CD4-positive, alpha-beta memory T cell (primary cell): ENCODE measurements around the gene ATF5. TPM values are rescaled to one million over a fixed set of nuclear protein-coding genes. Genes with fewer than 3 reads are reported as not detected.

Source experiments
- CTCF ChIA-PET: fragments of 350-600 bp; sonication (Branson Sonifier 250); formaldehyde crosslinking; loops from one replicate; lab custom pipeline; 2021; ENCODE audit warnings: inconsistent platforms; ENCODE audit not compliant: partially characterized antibody; lab: Charles Lee
- POLR2A ChIA-PET: fragments of 350-600 bp; sonication (Branson Sonifier 250); formaldehyde crosslinking; loops from one replicate; lab custom pipeline; 2021; ENCODE audit not compliant: partially characterized antibody; lab: Charles Lee
- DNase-seq, 5 donors: peaks; one replicate each; pipeline versions ENCODE4 v3.0.0 to v3.0.0-alpha.2; 2020 to 2022; ENCODE audit warnings: mixed read lengths in 1 of 5
- H3K27ac ChIP-seq: one replicate; pipeline ENCODE4 v1.7.0; 2013; ENCODE audit warnings: low read depth, low read length
- H3K27me3 ChIP-seq: 2 replicates; pipeline ENCODE4 v1.7.0; 2013; ENCODE audit warnings: mild to moderate bottlenecking, low read length, moderate library complexity; ENCODE audit not compliant: insufficient read depth
- H3K36me3 ChIP-seq: 2 replicates; pipeline ENCODE4 v1.7.0; 2013; ENCODE audit warnings: mild to moderate bottlenecking, low read length, moderate library complexity; ENCODE audit not compliant: insufficient read depth
- H3K4me1 ChIP-seq: 2 replicates; pipeline ENCODE4 v1.7.0; 2013; ENCODE audit warnings: mild to moderate bottlenecking, low read length, moderate library complexity; ENCODE audit not compliant: insufficient read depth
- H3K4me3 ChIP-seq, 2 donors: one replicate each; pipeline ENCODE4 v1.7.0; 2013; ENCODE audit warnings: low read length in 2 of 2, mild to moderate bottlenecking in 1 of 2
- H3K9me3 ChIP-seq, 2 donors: one replicate each; pipeline ENCODE4 v1.7.0; 2013; ENCODE audit warnings: low read length in 2 of 2, control low read depth in 1 of 2; ENCODE audit not compliant: control insufficient read depth in 1 of 2
- H3K27ac Mint-ChIP-seq, 7 donors: one replicate each; pipeline ENCODE4 v1.8.0; 2020 to 2021; ENCODE audit warnings: mixed read lengths in 7 of 7, mild to moderate bottlenecking in 6 of 7, inconsistent platforms in 3 of 7, moderate library complexity in 3 of 7
- H3K27me3 Mint-ChIP-seq, 2 donors: one replicate each; pipeline ENCODE4 v1.8.0; 2020 to 2021; ENCODE audit warnings: mixed read lengths in 2 of 2
- H3K36me3 Mint-ChIP-seq, 2 donors: one replicate each; pipeline ENCODE4 v1.8.0; 2020 to 2021; ENCODE audit warnings: mixed read lengths in 2 of 2, inconsistent platforms in 1 of 2, mild to moderate bottlenecking in 1 of 2
- H3K4me1 Mint-ChIP-seq, 4 donors: one replicate each; pipeline ENCODE4 v1.8.0; 2020 to 2021; ENCODE audit warnings: mixed read lengths in 4 of 4, mild to moderate bottlenecking in 1 of 4
- H3K4me3 Mint-ChIP-seq, 8 donors: one replicate each; pipeline ENCODE4 v1.8.0; 2020 to 2021; ENCODE audit warnings: mixed read lengths in 8 of 8, mild to moderate bottlenecking in 7 of 8, moderate library complexity in 6 of 8, inconsistent platforms in 3 of 8
- H3K9me3 Mint-ChIP-seq, 8 donors: one replicate each; pipeline ENCODE4 v1.8.0; 2020 to 2021; ENCODE audit warnings: mixed read lengths in 8 of 8, mild to moderate bottlenecking in 5 of 8, inconsistent platforms in 3 of 8, moderate library complexity in 1 of 8
- intact Hi-C: fragments of 100-400 bp; cut with micrococcal nuclease; formaldehyde crosslinking; loops from one replicate; pipeline ENCODE4 v1.15.1; 2023
- polyA plus RNA-seq, 2 donors: library from polyadenylated mRNA; unstranded; fragments of 300-500 nt; fragmentation: Illumina TruSeq; gene quantifications; one replicate each; pipeline ENCODE4 v1.2.3, GENCODE V29; 2021
- total RNA-seq, 2 experiments: library from RNA; stranded (reverse); gene quantifications; one replicate each; pipeline ENCODE4 v1.2.3, GENCODE V29; 2021

Gene ATF5
- total and polyA plus RNA-seq, 4 experiments from 2014 or later, result 1.8 to 8.3 (median 5.1) TPM

- Histone ChIP-seq H3K27me3 (no peaks in the 10 kb centered on the region), H3K4me1 (peaks cover 14% of the 10 kb centered on the region), H3K36me3 (peaks cover 56% of the 10 kb centered on the region), H3K9me3 (no peaks in the 10 kb centered on the region), H3K27ac (no peak overlapping the region), H3K4me3 (no peak overlapping the region)
- Mint-ChIP-seq H3K36me3 (peaks cover 30 to 32% of the 10 kb centered on the region in 2 donors), H3K4me1 (peaks cover 7 to 22% (median 9%) of the 10 kb centered on the region in 4 donors), H3K27me3 (no peaks in the 10 kb centered on the region), H3K9me3 (no peaks in the 10 kb centered on the region), H3K27ac (peak overlapping the region in 3 of 7 donors; percentile 8 to 79 (median 60)), H3K4me3 (no peak overlapping the region)
- ChIA-PET CTCF (no interaction called here), POLR2A (interaction anchor here (1.2 to 1.8 kb wide), 3 partner anchors 12 to 15 kb away, joined by 3 to 5 read pairs (median 3); partner anchors contain the start of gene PNKP)
- no peak for DNase-seq
- intact Hi-C loops, result no loop called here
Observed at GRCh38 chr19:49883094-49883493, 45.9 kb upstream of the ATF5 start.

- intact Hi-C loops, result no loop called here
- CTCF ChIA-PET, result interaction anchor here (1.2 kb wide), 1 partner anchor 54 kb away, joined by 3 read pairs; no protein-coding TSS in a partner anchor
- Histone ChIP-seq H3K27ac (no peak overlapping the region), H3K36me3 (peaks cover 55% of the 10 kb centered on the region), H3K4me1 (peaks cover 4% of the 10 kb centered on the region), H3K27me3 (no peaks in the 10 kb centered on the region), H3K4me3 (no peak overlapping the region), H3K9me3 (no peaks in the 10 kb centered on the region)
- DNase-seq, result no peak
- no peaks in the 10 kb centered on the region for H3K9me3 Mint-ChIP-seq
- peaks cover 0 to 13% (median 2%) of the 10 kb centered on the region in 4 donors for H3K4me1 Mint-ChIP-seq
- H3K36me3 Mint-ChIP-seq, result peaks cover 26 to 28% of the 10 kb centered on the region in 2 donors
- POLR2A ChIA-PET, result interaction anchor here (1.2 kb wide), 1 partner anchor 16 kb away, joined by 3 read pairs; the partner anchor contains the start of gene PNKP
- no peak overlapping the region for H3K4me3 Mint-ChIP-seq
- H3K27ac Mint-ChIP-seq, result no peak overlapping the region
- no peaks in the 10 kb centered on the region for H3K27me3 Mint-ChIP-seq
Observed at GRCh38 chr19:49884109-49884508, 44.9 kb upstream of the ATF5 start.

- Histone ChIP-seq H3K9me3 (no peaks in the 10 kb centered on the region), H3K4me3 (no peak overlapping the region), H3K27ac (no peak overlapping the region), H3K36me3 (peaks cover 49% of the 10 kb centered on the region), H3K4me1 (peaks cover 4% of the 10 kb centered on the region), H3K27me3 (no peaks in the 10 kb centered on the region)
- Mint-ChIP-seq H3K27me3 (no peaks in the 10 kb centered on the region), H3K9me3 (no peaks in the 10 kb centered on the region), H3K36me3 (peaks cover 22 to 24% of the 10 kb centered on the region in 2 donors), H3K27ac (peak overlapping the region in 1 of 7 donors; percentile 29), H3K4me3 (no peak overlapping the region), H3K4me1 (peaks cover 0 to 15% (median 2%) of the 10 kb centered on the region in 4 donors)
- intact Hi-C loops, result no loop called here
- ChIA-PET POLR2A (no interaction called here), CTCF (interaction anchor here (1.2 kb wide), 1 partner anchor 53 kb away, joined by 3 read pairs; no protein-coding TSS in a partner anchor)
- DNase-seq, result no peak
Observed at GRCh38 chr19:49884760-49885159, 44.2 kb upstream of the ATF5 start.

- Mint-ChIP-seq H3K27ac (peak overlapping the region in 1 of 7 donors; percentile 12), H3K4me1 (peaks cover 2 to 18% (median 11%) of the 10 kb centered on the region in 4 donors), H3K27me3 (no peaks in the 10 kb centered on the region), H3K36me3 (peaks cover 18 to 19% of the 10 kb centered on the region in 2 donors), H3K4me3 (no peak overlapping the region), H3K9me3 (no peaks in the 10 kb centered on the region)
- ChIA-PET POLR2A (interaction anchor here (0.8 to 6.7 kb wide), 2 partner anchors 10 to 18 kb away, joined by 3 to 51 read pairs; partner anchors contain the start of genes AKT1S1 and TBC1D17), CTCF (no interaction called here)
- peaks cover 28% of the 10 kb centered on the region for H3K36me3 ChIP-seq
- no peak overlapping the region for H3K4me3 ChIP-seq
- H3K27ac ChIP-seq, result no peak overlapping the region
- intact Hi-C loops, result no loop called here
- DNase-seq, result no peak
- H3K9me3 ChIP-seq, result no peaks in the 10 kb centered on the region
- H3K4me1 ChIP-seq, result peaks cover 6% of the 10 kb centered on the region
- no peaks in the 10 kb centered on the region for H3K27me3 ChIP-seq
Observed at GRCh38 chr19:49887037-49887664, 41.9 kb upstream of the ATF5 start.

- H3K4me1 Mint-ChIP-seq, result peaks cover 2 to 24% (median 14%) of the 10 kb centered on the region in 4 donors
- H3K9me3 Mint-ChIP-seq, result no peaks in the 10 kb centered on the region
- H3K36me3 ChIP-seq, result peaks cover 21% of the 10 kb centered on the region
- no peaks in the 10 kb centered on the region for H3K27me3 ChIP-seq
- POLR2A ChIA-PET, result interaction anchor here (1.0 to 6.7 kb wide), 3 partner anchors 11 to 70 kb away, joined by 3 to 51 read pairs (median 5); partner anchors contain the start of genes AKT1S1, ATF5, NUP62 and TBC1D17
- H3K27ac Mint-ChIP-seq, result no peak overlapping the region
- peak in 1 of 5 donors; percentile 27 for DNase-seq
- CTCF ChIA-PET, result no interaction called here
- intact Hi-C loops, result no loop called here
- peaks cover 16 to 18% of the 10 kb centered on the region in 2 donors for H3K36me3 Mint-ChIP-seq
- no peak overlapping the region for H3K4me3 ChIP-seq
- no peaks in the 10 kb centered on the region for H3K27me3 Mint-ChIP-seq
- H3K4me1 ChIP-seq, result peaks cover 6% of the 10 kb centered on the region
- H3K9me3 ChIP-seq, result no peaks in the 10 kb centered on the region
- H3K4me3 Mint-ChIP-seq, result no peak overlapping the region
- no peak overlapping the region for H3K27ac ChIP-seq
Observed at GRCh38 chr19:49887665-49888509, 41.1 kb upstream of the ATF5 start.

GRCh38 chr19:49888510-49888824, 40.5 kb upstream of the ATF5 start:
- intact Hi-C loops, result no loop called here
- POLR2A ChIA-PET, result interaction anchor here (1.0 to 6.7 kb wide), 4 partner anchors 12 to 71 kb away, joined by 3 to 51 read pairs (median 11); partner anchors contain the start of genes AKT1S1, ATF5, NUP62 and PTOV1
- Histone ChIP-seq H3K9me3 (no peaks in the 10 kb centered on the region), H3K27me3 (no peaks in the 10 kb centered on the region), H3K36me3 (peaks cover 15% of the 10 kb centered on the region), H3K4me1 (peaks cover 6% of the 10 kb centered on the region), H3K4me3 (no peak overlapping the region), H3K27ac (no peak overlapping the region)
- CTCF ChIA-PET, result no interaction called here
- peaks cover 12 to 13% of the 10 kb centered on the region in 2 donors for H3K36me3 Mint-ChIP-seq
- no peak overlapping the region for H3K4me3 Mint-ChIP-seq
- H3K9me3 Mint-ChIP-seq, result no peaks in the 10 kb centered on the region
- H3K27me3 Mint-ChIP-seq, result no peaks in the 10 kb centered on the region
- peak overlapping the region in 3 of 7 donors; percentile 19 to 81 (median 62) for H3K27ac Mint-ChIP-seq
- peaks cover 4 to 30% (median 18%) of the 10 kb centered on the region in 4 donors for H3K4me1 Mint-ChIP-seq
- peak in 1 of 5 donors; percentile 21 for DNase-seq
